ENCODE data around the gene OBSCN. TPM values are rescaled to one million over a fixed set of nuclear protein-coding genes. Genes with fewer than 3 reads are reported as not detected.

Gene OBSCN
- total and polyA plus RNA-seq, 2 donors (not counting 3 experiments of a cell fraction or from before 2014, with no cell fraction given): 1.5 to 2.9 TPM

DNA sequence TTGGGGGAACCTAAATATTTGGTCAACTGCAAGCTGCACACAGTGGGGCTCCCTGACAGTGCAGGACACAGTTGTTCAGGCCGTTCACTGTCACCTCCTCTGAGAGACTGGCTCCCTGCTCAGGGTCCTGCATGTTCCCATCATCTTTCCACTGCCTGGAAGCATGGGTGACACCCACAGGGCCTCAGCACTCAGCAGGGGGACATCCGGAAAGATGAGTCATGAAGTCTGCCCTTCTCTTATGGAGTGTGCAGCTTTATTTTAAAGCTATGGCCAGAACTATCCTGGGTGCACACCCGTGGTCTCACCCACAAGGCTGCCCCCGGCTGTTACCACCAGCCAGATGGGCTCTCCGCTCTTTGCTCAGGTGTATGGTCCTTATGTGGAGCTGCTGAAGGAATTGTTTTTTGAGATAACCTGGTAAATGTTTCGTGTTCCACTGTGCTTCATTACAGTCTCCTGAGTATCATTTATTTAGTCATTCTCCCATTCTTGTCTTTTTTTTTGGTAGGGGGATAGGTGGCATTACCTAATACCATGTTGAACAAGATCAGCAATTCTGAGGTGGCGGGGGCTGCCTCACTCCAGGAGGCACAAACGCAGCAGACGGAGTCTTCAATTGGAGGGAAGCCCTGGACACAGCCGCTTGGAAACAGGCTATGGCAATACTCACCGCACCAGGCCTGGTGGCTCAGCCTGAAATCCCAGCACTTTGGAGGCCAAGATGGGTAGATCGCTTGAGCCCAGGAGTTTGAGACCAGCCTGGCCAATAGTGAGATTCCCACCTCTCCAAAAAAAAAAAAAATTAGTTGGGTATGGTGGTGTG is 184.5 kb downstream of the OBSCN start:
- Histone ChIP-seq H3K36me3 (ENCODE audit: control insufficient read depth in 2 of 2, extremely low read depth in 1 of 2, insufficient read depth in 2 of 2, low read length in 2 of 2) (peaks cover 2 to 15% of the 10 kb centered on the region in 2 experiments), H3K27me3 (ENCODE audit: control insufficient read depth in 2 of 2, insufficient read depth in 2 of 2, low read length in 2 of 2) (no peaks in the 10 kb centered on the region), H3K4me2 (ENCODE audit: insufficient read depth, low read length) (no peak overlapping the region), H3K4me3 (replicated peaks in 1 of 3; ENCODE audit: insufficient read depth in 1 of 3, low read depth in 1 of 3, low read length in 3 of 3) (no peak overlapping the region), H3K27ac (ENCODE audit: insufficient read depth, low read depth, low read length) (no peak overlapping the region), H4K20me1 (replicated peaks; ENCODE audit: control insufficient read depth, extremely low read depth, insufficient read depth, low read length) (no peaks in the 10 kb centered on the region), H3K9ac (replicated peaks; ENCODE audit: extremely low read depth, insufficient read depth, low read length) (no peak overlapping the region), H3K4me1 (ENCODE audit: control insufficient read depth, extremely low read depth, insufficient read depth, low read length) (peaks cover 5% of the 10 kb centered on the region), H3K9me1 (replicated peaks; ENCODE audit: control insufficient read depth, extremely low read depth, insufficient read depth, low read length) (no peaks in the 10 kb centered on the region), H3K9me3 (replicated peaks; ENCODE audit: control insufficient read depth, insufficient read depth, low read length) (no peaks in the 10 kb centered on the region), H2AFZ (ENCODE audit: low read depth, low read length) (no peak overlapping the region), H3K79me2 (ENCODE audit: control insufficient read depth, insufficient read depth, low read length) (no peaks in the 10 kb centered on the region)
- ChIA-PET POLR2A (no interaction called here), CTCF (interaction anchor here (0.8 to 3.0 kb wide), 11 partner anchors 8 to 393 kb away, joined by 3 to 42 read pairs (median 8); partner anchors contain the start of gene TRIM11)
- DNase-seq (ENCODE audit: low read depth, low spot score): no peak
- no TSS peak for BruUV-seq (replicated peaks)
- intact Hi-C loops (cut with micrococcal nuclease): loop anchor here (2.0 kb wide), 2 partner anchors 156 to 164 kb away; no protein-coding TSS in a partner anchor
- TF ChIP-seq POLR2A (IDR thresholded peaks at IDR 0.05; ENCODE audit: low read depth, low read length) (no peak), MAX (IDR thresholded peaks at IDR 0.05; ENCODE audit: insufficient read depth, insufficient read length) (no peak), CTCF (IDR thresholded peaks at IDR 0.05; ENCODE audit: extremely low read depth in 1 of 2, insufficient read depth in 1 of 2, low read depth in 1 of 2, low read length in 2 of 2) (no peak), MYC (IDR thresholded peaks at IDR 0.05; ENCODE audit: low read depth, low read length) (no peak), GATA2 (IDR thresholded peaks at IDR 0.05; ENCODE audit: insufficient read depth, insufficient read length, low read depth, low read length) (no peak), EZH2 (IDR thresholded peaks at IDR 0.05; ENCODE audit: borderline replicate concordance, low read depth, low read length, severe bottlenecking) (no peak), POLR2AphosphoS5 (IDR thresholded peaks at IDR 0.05; ENCODE audit: insufficient read depth, low read depth, low read length) (no peak)
- no peak for FAIRE-seq
- dilution Hi-C loops (cut with MboI; ENCODE audit: extremely low pct_ligation_motif_present, low sequenced_read_pairs): no loop called here
